ENCODE results near the gene SBSN.

DNA sequence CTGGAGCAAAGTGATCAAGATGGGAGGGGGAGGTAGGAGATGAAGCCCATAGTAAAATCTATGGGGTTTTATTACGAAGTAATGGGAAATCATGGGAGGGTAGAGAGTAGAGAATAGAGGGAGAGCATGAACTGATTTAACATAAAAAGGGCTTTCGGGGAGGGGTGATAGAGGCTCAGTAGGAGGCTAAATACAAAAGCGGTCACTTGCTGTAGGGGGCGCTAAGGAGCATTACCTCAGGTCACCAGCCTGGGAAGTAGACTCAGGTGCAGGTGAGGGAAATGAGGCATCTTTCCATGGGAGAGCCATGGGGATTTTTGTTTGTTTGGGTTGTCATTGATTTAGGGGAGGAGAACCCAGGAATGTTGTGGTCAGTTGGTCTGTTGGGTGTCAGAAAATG, 52.0 kb downstream of the SBSN start:
- TF ChIP-seq, protein P1, sequence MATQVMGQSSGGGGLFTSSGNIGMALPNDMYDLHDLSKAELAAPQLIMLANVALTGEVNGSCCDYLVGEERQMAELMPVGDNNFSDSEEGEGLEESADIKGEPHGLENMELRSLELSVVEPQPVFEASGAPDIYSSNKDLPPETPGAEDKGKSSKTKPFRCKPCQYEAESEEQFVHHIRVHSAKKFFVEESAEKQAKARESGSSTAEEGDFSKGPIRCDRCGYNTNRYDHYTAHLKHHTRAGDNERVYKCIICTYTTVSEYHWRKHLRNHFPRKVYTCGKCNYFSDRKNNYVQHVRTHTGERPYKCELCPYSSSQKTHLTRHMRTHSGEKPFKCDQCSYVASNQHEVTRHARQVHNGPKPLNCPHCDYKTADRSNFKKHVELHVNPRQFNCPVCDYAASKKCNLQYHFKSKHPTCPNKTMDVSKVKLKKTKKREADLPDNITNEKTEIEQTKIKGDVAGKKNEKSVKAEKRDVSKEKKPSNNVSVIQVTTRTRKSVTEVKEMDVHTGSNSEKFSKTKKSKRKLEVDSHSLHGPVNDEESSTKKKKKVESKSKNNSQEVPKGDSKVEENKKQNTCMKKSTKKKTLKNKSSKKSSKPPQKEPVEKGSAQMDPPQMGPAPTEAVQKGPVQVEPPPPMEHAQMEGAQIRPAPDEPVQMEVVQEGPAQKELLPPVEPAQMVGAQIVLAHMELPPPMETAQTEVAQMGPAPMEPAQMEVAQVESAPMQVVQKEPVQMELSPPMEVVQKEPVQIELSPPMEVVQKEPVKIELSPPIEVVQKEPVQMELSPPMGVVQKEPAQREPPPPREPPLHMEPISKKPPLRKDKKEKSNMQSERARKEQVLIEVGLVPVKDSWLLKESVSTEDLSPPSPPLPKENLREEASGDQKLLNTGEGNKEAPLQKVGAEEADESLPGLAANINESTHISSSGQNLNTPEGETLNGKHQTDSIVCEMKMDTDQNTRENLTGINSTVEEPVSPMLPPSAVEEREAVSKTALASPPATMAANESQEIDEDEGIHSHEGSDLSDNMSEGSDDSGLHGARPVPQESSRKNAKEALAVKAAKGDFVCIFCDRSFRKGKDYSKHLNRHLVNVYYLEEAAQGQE (IDR thresholded peaks at IDR 0.05; ENCODE audit: low read depth, low read length): no peak
- TF ChIP-seq FOXK2 (IDR thresholded peaks at IDR 0.05) (no peak), EZH2 (IDR thresholded peaks at IDR 0.05; ENCODE audit: borderline replicate concordance, control insufficient read depth, low read depth, low read length) (no peak), EP300 (IDR thresholded peaks at IDR 0.05; ENCODE audit: borderline replicate concordance in 1 of 2, control insufficient read depth in 1 of 2, low read depth in 2 of 2, low read length in 2 of 2) (no peak), NFYB (IDR thresholded peaks at IDR 0.05; ENCODE audit: insufficient read depth, low read depth, low read length) (no peak), POLR2AphosphoS2 (IDR thresholded peaks at IDR 0.05; ENCODE audit: low read depth, low read length) (no peak), EGR1 (IDR thresholded peaks at IDR 0.05; ENCODE audit: borderline replicate concordance in 1 of 2, low read depth in 2 of 2, low read length in 2 of 2) (no peak), CREM (IDR thresholded peaks at IDR 0.05; ENCODE audit: low read depth) (no peak), POLR2A (IDR thresholded peaks at IDR 0.05; ENCODE audit: low read depth, low read length) (no peak), MXI1 (IDR thresholded peaks at IDR 0.05; ENCODE audit: low read depth, low read length) (no peak), SUZ12 (IDR thresholded peaks at IDR 0.05; ENCODE audit: unreplicated experiment) (no peak)
- TF ChIP-seq, protein P2, sequence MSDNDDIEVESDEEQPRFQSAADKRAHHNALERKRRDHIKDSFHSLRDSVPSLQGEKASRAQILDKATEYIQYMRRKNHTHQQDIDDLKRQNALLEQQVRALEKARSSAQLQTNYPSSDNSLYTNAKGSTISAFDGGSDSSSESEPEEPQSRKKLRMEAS (IDR thresholded peaks at IDR 0.05; ENCODE audit: low read depth, low read length): no peak
- TF ChIP-seq, protein P3, sequence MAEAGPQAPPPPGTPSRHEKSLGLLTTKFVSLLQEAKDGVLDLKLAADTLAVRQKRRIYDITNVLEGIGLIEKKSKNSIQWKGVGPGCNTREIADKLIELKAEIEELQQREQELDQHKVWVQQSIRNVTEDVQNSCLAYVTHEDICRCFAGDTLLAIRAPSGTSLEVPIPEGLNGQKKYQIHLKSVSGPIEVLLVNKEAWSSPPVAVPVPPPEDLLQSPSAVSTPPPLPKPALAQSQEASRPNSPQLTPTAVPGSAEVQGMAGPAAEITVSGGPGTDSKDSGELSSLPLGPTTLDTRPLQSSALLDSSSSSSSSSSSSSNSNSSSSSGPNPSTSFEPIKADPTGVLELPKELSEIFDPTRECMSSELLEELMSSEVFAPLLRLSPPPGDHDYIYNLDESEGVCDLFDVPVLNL (IDR thresholded peaks at IDR 0.05; ENCODE audit: low read depth, low read length): no peak

All from GM12878 (cell line).